HepG2 (cell line): Measurements from ENCODE around the gene RPS19BP1. TPM values are rescaled to one million over a fixed set of nuclear protein-coding genes. Genes with fewer than 3 reads are reported as not detected.

Experiments used
- ADNP ChIP-seq: sonication (generic); formaldehyde crosslinking; IDR thresholded peaks from 2 replicates; pipeline ENCODE4 v1.4.0; 2020; ENCODE audit warnings: missing genetic modification reagents
- CEBPG ChIP-seq: IDR thresholded peaks from 2 replicates; pipeline ENCODE4 v1.6.1; 2016
- DNMT1 ChIP-seq: sonication (generic); formaldehyde crosslinking; IDR thresholded peaks from 2 replicates; pipeline ENCODE4 v1.5.1; 2020; ENCODE audit warnings: mild to moderate bottlenecking, missing genetic modification reagents
- GATAD1 ChIP-seq: IDR thresholded peaks from 2 replicates; pipeline ENCODE4 v1.6.1; 2016; ENCODE audit warnings: missing genetic modification reagents, missing compliant biosample characterization
- GZF1 ChIP-seq: sonication (generic); formaldehyde crosslinking; IDR thresholded peaks from 2 replicates; pipeline ENCODE4 v1.5.1; 2020; ENCODE audit warnings: mild to moderate bottlenecking, missing genetic modification reagents
- HNRNPK ChIP-seq: fragments of 200-400 bp; formaldehyde crosslinking; IDR thresholded peaks from 2 replicates; pipeline ENCODE4 v1.6.1; 2018; ENCODE audit warnings: low read length, low read depth, moderate library complexity, mild to moderate bottlenecking; ENCODE audit not compliant: poor library complexity, severe bottlenecking
- HOXA9 ChIP-seq: sonication (generic); formaldehyde crosslinking; IDR thresholded peaks from 2 replicates; pipeline ENCODE4 v1.8.1; 2022; ENCODE audit warnings: missing genetic modification reagents, mild to moderate bottlenecking, moderate library complexity, borderline replicate concordance
- IRF2 ChIP-seq: IDR thresholded peaks from 2 replicates; pipeline ENCODE4 v1.6.1; 2018; ENCODE audit warnings: missing genetic modification reagents, missing compliant biosample characterization
- KLF16 ChIP-seq, 2 experiments: sonication (generic) in 1 of 2; formaldehyde crosslinking in 1 of 2; IDR thresholded peaks; 2 replicates each; pipeline versions ENCODE4 v1.6.1 to v1.8.0; 2016 to 2023; ENCODE audit warnings: missing genetic modification reagents in 2 of 2, missing compliant biosample characterization in 1 of 2
- NFIC ChIP-seq: IDR thresholded peaks from 2 replicates; pipeline ENCODE4 v1.6.1; 2012; ENCODE audit warnings: mild to moderate bottlenecking, low read length, inconsistent platforms
- NFKB2 ChIP-seq: sonication (generic); formaldehyde crosslinking; IDR thresholded peaks from 2 replicates; pipeline ENCODE4 v1.4.0; 2020; ENCODE audit warnings: missing genetic modification reagents, borderline replicate concordance
- PAWR ChIP-seq: sonication (generic); formaldehyde crosslinking; IDR thresholded peaks from 2 replicates; pipeline ENCODE4 v1.4.0; 2020; ENCODE audit warnings: missing genetic modification reagents, mild to moderate bottlenecking, borderline replicate concordance
- RNF219 ChIP-seq: sonication (generic); formaldehyde crosslinking; IDR thresholded peaks from 2 replicates; pipeline ENCODE4 v1.5.0; 2020; ENCODE audit warnings: mild to moderate bottlenecking, missing genetic modification reagents
- WIZ ChIP-seq: sonication (generic); formaldehyde crosslinking; IDR thresholded peaks from 2 replicates; pipeline ENCODE4 v1.5.1; 2020; ENCODE audit warnings: mild to moderate bottlenecking, missing genetic modification reagents
- ZBTB10 ChIP-seq: sonication (generic); formaldehyde crosslinking; IDR thresholded peaks from 2 replicates; pipeline ENCODE4 v1.4.0; 2020; ENCODE audit warnings: missing genetic modification reagents, borderline replicate concordance
- ZFP62 ChIP-seq: sonication (generic); formaldehyde crosslinking; IDR thresholded peaks from 2 replicates; pipeline ENCODE4 v1.4.0; 2020; ENCODE audit warnings: missing genetic modification reagents
- ZFX ChIP-seq: sonication (generic); formaldehyde crosslinking; IDR thresholded peaks from 2 replicates; pipeline ENCODE4 v1.4.0; 2020; ENCODE audit warnings: mild to moderate bottlenecking, low read depth, missing genetic modification reagents, moderate library complexity
- ZNF407 ChIP-seq: sonication (generic); formaldehyde crosslinking; IDR thresholded peaks from one replicate; pipeline ENCODE4 v1.5.1; 2020; ENCODE audit warnings: mild to moderate bottlenecking, missing genetic modification reagents; ENCODE audit errors: not compliant biosample characterization
- ZNF451 ChIP-seq: sonication (generic); formaldehyde crosslinking; IDR thresholded peaks from 2 replicates; pipeline ENCODE4 v1.5.0; 2020; ENCODE audit warnings: mild to moderate bottlenecking, missing genetic modification reagents
- polyA plus RNA-seq, 8 experiments: library from polyadenylated mRNA; depleted of rRNA in 3 of 8; stranded (reverse) in 7 of 8; unstranded in 1 of 8; fragments of >200 nt; fragmentation: Illumina TruSeq in 4 of 8; extraction: Trizol in 4 of 8; gene quantifications; 2 replicates each; pipeline versions ENCODE4 v1.2.1 to v1.2.3, GENCODE V29; 2011 to 2016; ENCODE audit warnings: low read depth in 4 of 8, missing spikeins in 1 of 8, mixed read lengths in 1 of 8; ENCODE audit not compliant: insufficient read depth in 1 of 8
- total RNA-seq, 5 experiments: library from RNA; depleted of rRNA; stranded (reverse); fragments of >200 nt; fragmentation: Illumina TruSeq; extraction: Trizol; gene quantifications; 2 replicates each; pipeline ENCODE4 v1.2.3, GENCODE V29; 2016; ENCODE audit warnings: low read depth in 1 of 5

RPS19BP1 gene
- total and polyA plus RNA-seq, 2 of the 13 experiments (the other 11 are each of a cell fraction or from before 2014, with no cell fraction given): 44.3 to 81.3 TPM

- TF ChIP-seq ZNF407 (CRISPR knock-in tag): no peak
- no peak for TF ChIP-seq CEBPG
- no peak for TF ChIP-seq GZF1
- no peak for TF ChIP-seq DNMT1
- TF ChIP-seq IRF2 (CRISPR knock-in tag): no peak
- TF ChIP-seq ZNF451 (CRISPR knock-in tag): no peak
- TF ChIP-seq GATAD1 (CRISPR knock-in tag): no peak
- no peak for TF ChIP-seq KLF16 (CRISPR knock-in tag; IDR thresholded peaks at IDR 0.05)
- TF ChIP-seq HNRNPK: no peak
- no peak for TF ChIP-seq ZFX (CRISPR knock-in tag)
- no peak for TF ChIP-seq NFKB2 (CRISPR knock-in tag)
- no peak for TF ChIP-seq NFIC
- no peak for TF ChIP-seq HOXA9 (CRISPR knock-in tag)
- no peak for TF ChIP-seq RNF219
- TF ChIP-seq WIZ (CRISPR knock-in tag): no peak
- no peak for TF ChIP-seq ADNP (CRISPR knock-in tag)
- TF ChIP-seq PAWR (CRISPR knock-in tag): no peak
- no peak for TF ChIP-seq ZFP62 (CRISPR knock-in tag)
- no peak for TF ChIP-seq ZBTB10 (CRISPR knock-in tag)
These were observed 30.9 kb downstream of the RPS19BP1 start (continued) for GRCh38 chr22:39501644-39502108.
